ENCODE measurements around the gene ATP10B. TPM values are rescaled to one million over a fixed set of nuclear protein-coding genes. Genes with fewer than 3 reads are reported as not detected.

Gene ATP10B
- total RNA-seq, 2 donors from 2014 or later = 0.12 to 0.26 TPM

GRCh38 chr5:160655717-160656116, 196.3 kb downstream of the ATP10B start:
- ATAC-seq (no peak), DNase-seq (no peak)
- intact Hi-C loops (cut with DNase I) = no loop called here

- intact Hi-C loops (cut with DNase I) = no loop called here
- DNase-seq (no peak), ATAC-seq (no peak)
These were observed 200.0 kb downstream of the ATP10B start for GRCh38 chr5:160651692-160652645.

DNA sequence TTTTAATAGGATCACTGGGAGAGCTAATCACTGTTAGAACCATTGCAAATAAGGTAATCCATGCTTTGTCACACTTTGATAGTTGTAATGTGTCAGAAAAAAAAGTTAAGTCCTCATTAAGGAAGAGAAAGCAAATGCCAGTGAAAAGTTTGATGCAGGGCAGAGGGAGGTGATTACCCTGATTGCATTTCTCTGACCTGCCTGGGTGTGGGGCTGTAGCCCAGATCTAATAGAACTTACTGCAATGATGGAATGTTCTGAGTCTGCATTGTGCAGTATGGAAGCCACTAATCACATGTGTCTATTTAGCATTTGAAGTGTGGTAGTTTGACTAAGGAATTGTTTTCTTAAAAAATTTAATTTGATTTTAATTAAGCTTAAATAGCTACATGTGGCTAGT, 202.7 kb downstream of the ATP10B start:
- ATAC-seq = no peak
- DNase-seq = no peak
- intact Hi-C loops (cut with DNase I) = no loop called here

DNA sequence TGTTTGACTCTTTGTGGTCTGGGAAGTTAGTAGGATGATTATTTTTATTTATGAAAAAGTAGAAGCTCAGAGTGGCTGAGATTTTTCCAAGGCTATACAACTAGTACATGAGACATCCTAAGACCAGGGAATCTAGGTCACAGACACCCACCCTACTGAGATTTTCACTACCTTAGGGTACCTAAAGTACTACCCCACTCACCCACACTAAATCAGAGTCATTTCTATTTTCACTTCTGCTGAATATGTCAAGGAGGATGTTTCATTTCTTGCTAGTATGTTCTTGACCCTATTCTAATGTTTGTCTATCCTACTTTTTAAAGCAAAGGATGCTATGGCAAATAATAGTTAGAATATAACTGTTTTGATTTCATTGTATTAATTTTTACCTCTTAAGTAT, 206.0 kb downstream of the ATP10B start:
- intact Hi-C loops (cut with DNase I) = no loop called here
- no peak for DNase-seq
- no peak for ATAC-seq

DNA sequence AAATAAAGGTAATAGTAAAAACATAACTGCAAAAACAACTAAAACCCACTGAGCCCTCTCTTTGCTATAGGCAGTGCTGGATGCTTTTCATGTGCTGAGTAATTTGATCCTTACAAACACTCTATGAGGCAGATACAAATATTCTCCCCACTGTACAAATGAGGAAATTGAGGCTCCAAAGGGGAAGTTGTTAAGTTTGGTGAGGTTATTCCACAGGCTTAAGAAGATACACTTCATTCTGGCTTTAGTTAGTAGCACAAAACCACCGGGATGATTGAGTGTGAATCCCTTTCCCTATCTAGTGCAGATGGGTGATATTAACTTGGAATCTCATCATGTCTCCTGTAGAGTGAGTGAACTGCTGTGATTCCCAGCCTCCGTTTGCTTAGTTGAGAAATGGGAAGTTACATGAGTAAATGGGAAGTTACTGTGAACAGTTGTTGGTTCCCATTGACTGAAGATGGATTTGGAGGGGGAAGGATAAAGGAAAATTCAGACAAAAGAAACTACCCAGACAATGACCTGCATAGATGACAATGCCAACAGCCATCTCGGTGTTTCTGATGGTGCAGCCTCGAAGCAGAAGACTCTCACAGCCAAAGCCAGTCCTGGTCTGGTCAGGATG, 208.3 kb downstream of the ATP10B start:
- DNase-seq (no peak), ATAC-seq (peak in 1 of 2 donors; percentile 16)
- intact Hi-C loops (cut with DNase I) = no loop called here

- intact Hi-C loops (cut with DNase I) = no loop called here
- DNase-seq (no peak), ATAC-seq (no peak)
These were observed 210.6 kb downstream of the ATP10B start for GRCh38 chr5:160641405-160641804.

DNA sequence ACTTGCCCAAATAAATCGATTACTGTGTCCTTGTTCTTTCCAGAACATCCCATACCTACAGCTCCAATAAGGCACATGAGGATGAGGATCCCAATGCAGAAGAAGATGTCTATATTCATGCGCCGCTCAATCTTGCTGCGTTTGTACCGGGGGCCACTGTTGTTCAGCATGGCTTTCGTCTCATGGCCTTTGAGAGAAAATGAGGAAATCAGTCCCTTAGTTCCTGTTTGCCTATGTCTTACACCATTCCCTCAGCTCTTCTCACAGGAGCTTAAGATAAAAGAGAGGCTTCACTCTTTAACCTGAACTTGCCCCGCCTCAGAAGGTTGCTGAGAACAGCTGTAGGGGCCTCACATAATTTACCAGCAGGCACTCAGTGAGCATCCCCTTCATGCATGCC, 211.6 kb downstream of the ATP10B start:
- no peak for ATAC-seq

DNA sequence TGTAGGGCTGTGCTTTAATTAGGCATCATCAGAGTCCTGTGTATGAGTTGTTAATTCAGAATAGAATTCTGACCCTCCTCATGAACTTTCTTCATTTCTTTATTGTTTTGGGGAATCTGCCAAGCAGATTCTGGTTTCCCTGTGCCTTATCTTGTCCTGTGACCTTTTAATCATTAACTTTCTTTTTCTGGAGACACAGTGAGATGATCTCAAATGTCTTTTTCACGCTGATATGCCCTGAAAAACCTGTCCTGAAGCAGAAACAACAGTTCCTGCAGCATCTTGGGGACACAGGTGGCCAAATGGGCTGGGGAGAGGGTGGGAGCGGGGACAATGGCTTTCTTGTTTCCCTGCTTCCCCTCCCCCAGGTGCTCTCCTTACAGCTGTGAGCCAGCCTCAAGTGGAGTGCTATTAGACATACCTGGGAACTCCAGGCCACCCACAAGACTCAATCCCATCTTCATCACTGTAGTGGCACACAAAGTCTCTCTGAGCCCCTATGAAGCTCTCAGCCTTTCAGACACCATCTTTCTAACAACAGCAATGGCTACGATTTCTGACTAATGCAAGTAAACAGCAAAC, 213.8 kb downstream of the ATP10B start:
- DNase-seq (no peak), ATAC-seq (no peak)
- intact Hi-C loops (cut with DNase I) = no loop called here

More for the DNA sequence above, 211.6 kb downstream of the ATP10B start:
- no peak for DNase-seq
- intact Hi-C loops (cut with DNase I) = no loop called here

DNA sequence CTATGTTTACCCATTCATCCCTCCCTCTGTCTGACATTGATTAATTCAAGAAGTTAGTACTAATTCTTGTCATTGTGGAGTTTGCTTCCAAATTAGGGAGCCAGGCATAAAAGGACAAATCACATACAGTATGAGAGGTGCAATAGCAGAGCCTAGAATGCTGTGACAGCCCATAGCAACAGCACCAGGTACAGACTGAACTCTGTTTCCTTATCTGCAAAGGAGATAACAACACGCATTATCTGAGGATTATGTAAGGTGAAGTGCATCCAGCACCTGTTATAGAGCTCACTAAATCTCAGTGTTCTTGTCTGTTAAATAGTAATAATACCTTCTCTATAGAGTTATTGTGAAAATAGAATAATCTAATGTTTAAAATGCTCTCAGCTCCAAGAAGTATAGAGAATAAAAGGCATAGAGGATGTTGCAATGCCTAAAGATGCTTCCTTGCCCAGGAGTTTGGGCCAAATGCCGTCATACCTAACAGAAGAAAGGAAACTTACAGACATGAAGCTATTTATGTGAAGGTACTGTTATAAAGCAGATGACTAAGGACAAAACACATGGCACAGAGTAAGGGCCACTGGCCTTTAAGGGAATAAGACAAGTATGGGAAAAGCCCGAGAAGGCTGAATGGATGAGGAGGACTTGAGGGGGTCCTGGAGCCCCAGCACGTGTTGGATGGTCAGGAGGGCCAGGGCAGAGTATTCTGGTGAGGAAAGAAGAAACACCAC, 214.5 kb downstream of the ATP10B start:
- ATAC-seq (no peak), DNase-seq (no peak)
- intact Hi-C loops (cut with DNase I) = no loop called here

GRCh38 chr5:160635663-160636062, 216.3 kb downstream of the ATP10B start:
- no peak for DNase-seq
- intact Hi-C loops (cut with DNase I) = no loop called here
- no peak for ATAC-seq

- intact Hi-C loops (cut with DNase I) = no loop called here
- DNase-seq = peak; percentile 21
- ATAC-seq = no peak
These were observed 217.0 kb downstream of the ATP10B start for GRCh38 chr5:160635046-160635445.

GRCh38 chr5:160629003-160629402, 223.0 kb downstream of the ATP10B start:
- DNase-seq (no peak), ATAC-seq (no peak)
- intact Hi-C loops (cut with DNase I) = no loop called here

DNA sequence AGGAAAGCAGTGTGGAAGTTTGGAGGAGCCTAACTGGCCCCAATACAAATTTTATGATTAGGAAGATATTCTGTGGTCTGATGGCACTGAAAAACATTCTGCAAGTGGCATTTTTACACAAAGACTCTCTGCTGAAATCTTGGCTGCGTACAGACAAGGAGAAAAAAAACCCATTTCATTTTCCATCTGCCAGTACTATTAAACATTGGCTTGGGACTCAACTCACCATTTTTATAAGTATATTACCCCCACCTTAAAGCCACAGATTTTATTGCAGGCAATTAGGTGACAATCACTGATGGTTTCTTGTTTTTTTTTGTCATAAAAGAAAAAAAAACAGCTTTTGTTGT, 223.4 kb downstream of the ATP10B start:
- intact Hi-C loops (cut with DNase I) = no loop called here
- no peak for DNase-seq
- ATAC-seq = no peak

DNA sequence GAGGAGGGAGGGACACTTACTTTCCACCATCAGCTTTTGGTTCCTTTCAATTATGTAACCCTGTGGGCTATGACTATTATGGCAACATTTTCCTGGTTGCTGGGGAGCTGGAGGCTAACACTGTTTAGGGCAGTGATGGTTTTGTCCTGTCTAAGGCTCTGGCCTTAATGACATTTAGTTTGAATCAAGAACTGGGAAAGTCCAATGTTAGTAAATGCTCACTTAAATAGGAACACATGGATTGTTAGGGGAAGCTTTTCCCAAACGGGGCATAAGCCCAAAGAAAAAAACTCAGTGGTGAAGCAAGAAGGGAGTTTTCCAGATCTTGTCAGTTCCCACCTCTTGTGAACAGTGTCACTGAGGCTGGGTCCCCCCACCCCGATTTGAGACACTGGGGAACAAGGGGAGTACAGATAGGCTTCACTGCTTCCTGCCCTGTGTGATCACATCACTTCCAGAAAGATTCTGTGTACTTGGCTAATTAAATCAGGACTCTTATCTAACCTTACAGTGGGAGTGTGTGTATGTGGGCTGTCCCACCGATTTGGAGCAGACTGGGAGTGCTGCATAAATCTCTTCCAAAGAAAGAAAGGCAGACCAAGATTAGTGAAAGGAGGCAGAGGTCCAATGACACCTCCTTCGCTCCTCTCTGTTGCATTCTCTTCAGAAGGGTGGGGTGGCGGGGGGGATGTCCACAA, 223.9 kb downstream of the ATP10B start:
- intact Hi-C loops (cut with DNase I) = no loop called here
- no peak for DNase-seq
- ATAC-seq = peak in 1 of 2 donors; percentile 27

GRCh38 chr5:160626322-160626721, 225.7 kb downstream of the ATP10B start:
- DNase-seq (no peak), ATAC-seq (no peak)
- intact Hi-C loops (cut with DNase I) = no loop called here

- no peak for DNase-seq
- peak in 1 of 2 donors; percentile 29 for ATAC-seq
- intact Hi-C loops (cut with DNase I) = no loop called here
These were observed 230.5 kb downstream of the ATP10B start for GRCh38 chr5:160621526-160621925.

GRCh38 chr5:160620401-160620800, 231.6 kb downstream of the ATP10B start:
- DNase-seq (no peak), ATAC-seq (no peak)
- intact Hi-C loops (cut with DNase I) = no loop called here

GRCh38 chr5:160619381-160619780, 232.6 kb downstream of the ATP10B start:
- intact Hi-C loops (cut with DNase I) = no loop called here
- DNase-seq (no peak), ATAC-seq (no peak)

DNA sequence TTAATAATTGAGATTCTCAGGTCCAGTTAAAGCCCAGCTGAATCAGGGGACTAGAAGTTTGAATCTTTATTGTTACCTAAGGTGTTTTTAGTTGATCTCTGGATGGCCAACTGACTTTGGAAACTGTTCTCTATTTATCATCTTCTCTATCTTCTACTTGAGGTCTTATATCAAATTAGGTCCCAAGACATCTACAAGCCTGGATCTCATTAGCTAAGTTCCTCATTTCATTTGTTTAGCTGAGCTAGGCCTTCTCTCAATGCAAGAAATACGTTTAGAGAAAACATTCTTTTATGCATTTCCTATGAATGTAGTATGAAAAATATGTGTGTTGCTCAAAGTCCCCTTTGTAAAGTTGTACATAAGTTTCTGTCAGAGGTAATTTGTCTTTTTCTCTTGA, 233.7 kb downstream of the ATP10B start:
- ATAC-seq (no peak), DNase-seq (no peak)
- intact Hi-C loops (cut with DNase I) = no loop called here

Measured in left cardiac atrium (tissue), 4 donors.